Stimulated activated CD4-positive, alpha-beta T cell treated with anti-CD3 and anti-CD28 coated beads, Interleukin-2, amount 100 ng/mL, for 4 hours (primary cell): ENCODE results near the gene FLYWCH1.

Experiments
- DNase-seq: peaks from one replicate; pipeline ENCODE4 v3.0.0-alpha.2; 2020; ENCODE audit warnings: low read depth

FLYWCH1 gene

GRCh38 chr16:2968738-2969544 is 57.2 kb downstream of the FLYWCH1 start, which contains the start of gene PAQR4:
TSS of gene PAQR4 (plus strand) at chr16:2969348. CDS start at chr16:2969675, 327 bp downstream.
- DNase-seq, result peak; percentile 66

- DNase-seq, result peak; percentile 61
Measured at GRCh38 chr16:2969545-2970521, 58.1 kb downstream of the FLYWCH1 start.

- DNase-seq, result no peak
Measured at GRCh38 chr16:2970563-2970962, 58.8 kb downstream of the FLYWCH1 start.

- DNase-seq, result no peak
Measured at GRCh38 chr16:2971134-2971984, 59.6 kb downstream of the FLYWCH1 start.

GRCh38 chr16:2971985-2972784 is 60.5 kb downstream of the FLYWCH1 start:
- DNase-seq, result no peak

- no peak for DNase-seq
Measured at GRCh38 chr16:2973093-2973492, 61.4 kb downstream of the FLYWCH1 start.

- DNase-seq, result no peak
Measured at GRCh38 chr16:2973605-2974318, 62.0 kb downstream of the FLYWCH1 start.

GRCh38 chr16:2974319-2975056 is 62.8 kb downstream of the FLYWCH1 start:
- no peak for DNase-seq

- DNase-seq, result no peak
Measured at GRCh38 chr16:2975161-2975795, 63.5 kb downstream of the FLYWCH1 start.

- no peak for DNase-seq
Measured at GRCh38 chr16:2976201-2976600, 64.5 kb downstream of the FLYWCH1 start.

- DNase-seq, result no peak
Measured at GRCh38 chr16:2976673-2977072, 64.9 kb downstream of the FLYWCH1 start.

GRCh38 chr16:2977440-2977839 is 65.7 kb downstream of the FLYWCH1 start:
- no peak for DNase-seq

GRCh38 chr16:2979669-2980226 is 68.0 kb downstream of the FLYWCH1 start:
- DNase-seq, result no peak

- DNase-seq, result peak; percentile 91
Measured at GRCh38 chr16:2980227-2981176, 68.8 kb downstream of the FLYWCH1 start, which contains the start of gene PKMYT1. TSS of gene PKMYT1 (minus strand) at chr16:2980446. CDS start at chr16:2979657, 789 bp downstream.

GRCh38 chr16:2981177-2981898 is 69.6 kb downstream of the FLYWCH1 start:
- DNase-seq, result no peak

GRCh38 chr16:2981899-2982250 is 70.1 kb downstream of the FLYWCH1 start:
- no peak for DNase-seq

GRCh38 chr16:2982402-2982801 is 70.7 kb downstream of the FLYWCH1 start:
- DNase-seq, result no peak
